GM12891 (cell line): ENCODE results near the gene ZNF462.
"Not testable (repeated sequence)": the region's sequence is repeated elsewhere in the genome, so short reads cannot be mapped to it uniquely, and the experiment has no call there.

ENCODE experiments used
- DNase-seq: peaks from one replicate; pipeline ENCODE4 v3.0.0; 2011; ENCODE audit warnings: low spot score; ENCODE audit not compliant: insufficient read length
- FAIRE-seq: peaks from 2 replicates; lab custom pipeline; 2011; peaks lifted over from hg19 to GRCh38; lab: Jason Lieb, UNC
- PAX5 ChIP-seq: IDR thresholded peaks from 2 replicates; pipeline ENCODE4 v1.6.1; 2011; ENCODE audit warnings: low read length, moderate library complexity, mild to moderate bottlenecking; ENCODE audit not compliant: insufficient read depth, severe bottlenecking
- POLR2A ChIP-seq: IDR thresholded peaks from 2 replicates; pipeline ENCODE4 v1.6.1; 2011; ENCODE audit warnings: low read depth, low read length, control low read depth
- POLR2AphosphoS5 ChIP-seq: IDR thresholded peaks from 2 replicates; pipeline ENCODE4 v1.6.1; 2011; ENCODE audit warnings: low read depth, low read length, control low read depth
- POU2F2 ChIP-seq: IDR thresholded peaks from 2 replicates; pipeline ENCODE4 v1.6.1; 2011; ENCODE audit warnings: low read depth, mild to moderate bottlenecking, control low read depth, low read length, moderate library complexity
- SPI1 ChIP-seq: IDR thresholded peaks from 2 replicates; pipeline ENCODE4 v1.6.1; 2011; ENCODE audit warnings: low read depth, low read length, control low read depth
- TAF1 ChIP-seq: IDR thresholded peaks from 2 replicates; pipeline ENCODE4 v1.6.1; 2011; ENCODE audit warnings: low read depth, low read length, control low read depth

The ZNF462 gene

GRCh38 chr9:106897751-106898150 lies 34.8 kb downstream of the ZNF462 start:
- TF ChIP-seq POLR2A (no peak), POU2F2 (no peak), POLR2AphosphoS5 (no peak), SPI1 (no peak), PAX5 (no peak), TAF1 (no peak)
- FAIRE-seq (no peak), DNase-seq (no peak)

- not testable (repeated sequence) for FAIRE-seq, DNase-seq
These were observed 37.6 kb downstream of the ZNF462 start for GRCh38 chr9:106900523-106900922.

GRCh38 chr9:106906129-106906528 lies 43.2 kb downstream of the ZNF462 start:
- no peak for FAIRE-seq
- no peak for DNase-seq
- no peak for TF ChIP-seq PAX5
- no peak for TF ChIP-seq POLR2AphosphoS5
- TF ChIP-seq TAF1, result no peak

GRCh38 chr9:106911951-106912350 lies 49.0 kb downstream of the ZNF462 start:
- no peak for TF ChIP-seq SPI1
- TF ChIP-seq PAX5, result no peak
- TF ChIP-seq TAF1, result no peak
- TF ChIP-seq POU2F2, result no peak
- TF ChIP-seq POLR2AphosphoS5, result no peak
- no peak for TF ChIP-seq POLR2A
- FAIRE-seq (no peak), DNase-seq (no peak)

GRCh38 chr9:106913276-106913675 lies 50.3 kb downstream of the ZNF462 start:
- DNase-seq (no peak), FAIRE-seq (no peak)
- TF ChIP-seq PAX5, result no peak

GRCh38 chr9:106915851-106916250 lies 52.9 kb downstream of the ZNF462 start:
- FAIRE-seq (no peak), DNase-seq (no peak)
- TF ChIP-seq PAX5, result no peak
- TF ChIP-seq POLR2AphosphoS5, result no peak
- no peak for TF ChIP-seq POLR2A
- no peak for TF ChIP-seq TAF1
- TF ChIP-seq POU2F2, result no peak
- no peak for TF ChIP-seq SPI1

- FAIRE-seq (no peak), DNase-seq (no peak)
- no peak for TF ChIP-seq POU2F2
- no peak for TF ChIP-seq TAF1
- TF ChIP-seq PAX5, result no peak
- no peak for TF ChIP-seq POLR2A
- no peak for TF ChIP-seq POLR2AphosphoS5
- no peak for TF ChIP-seq SPI1
These were observed 53.7 kb downstream of the ZNF462 start for GRCh38 chr9:106916466-106917235.

GRCh38 chr9:106918825-106919509 lies 56.0 kb downstream of the ZNF462 start:
- no peak for TF ChIP-seq TAF1
- no peak for TF ChIP-seq POU2F2
- TF ChIP-seq SPI1, result no peak
- TF ChIP-seq POLR2A, result no peak
- TF ChIP-seq POLR2AphosphoS5, result no peak
- TF ChIP-seq PAX5, result no peak
- DNase-seq (no peak), FAIRE-seq (no peak)

- no peak for FAIRE-seq
- TF ChIP-seq POLR2A (no peak), POLR2AphosphoS5 (no peak), PAX5 (no peak), TAF1 (no peak), SPI1 (no peak), POU2F2 (no peak)
- DNase-seq, result no peak
These were observed 57.1 kb downstream of the ZNF462 start for GRCh38 chr9:106920091-106920490.

- no peak for TF ChIP-seq PAX5
- TF ChIP-seq SPI1, result no peak
- TF ChIP-seq POLR2AphosphoS5, result no peak
- no peak for TF ChIP-seq TAF1
- no peak for DNase-seq
- FAIRE-seq, result no peak
These were observed 57.8 kb downstream of the ZNF462 start for GRCh38 chr9:106920701-106921283.

GRCh38 chr9:106921341-106921899 lies 58.5 kb downstream of the ZNF462 start:
- TF ChIP-seq PAX5, result no peak
- TF ChIP-seq SPI1, result no peak
- TF ChIP-seq POLR2A, result no peak
- TF ChIP-seq POLR2AphosphoS5, result no peak
- TF ChIP-seq TAF1, result no peak
- TF ChIP-seq POU2F2, result no peak
- DNase-seq (no peak), FAIRE-seq (no peak)
